Activated naive CD8-positive, alpha-beta T cell (primary cell): ENCODE measurements around the gene DTNB.
A peak's percentile ranks its signal among the peaks of the same experiment; 100 is the strongest.

Source experiments
- H3K27ac Mint-ChIP-seq: one replicate; pipeline ENCODE4 v1.8.0; 2021; ENCODE audit warnings: mixed read lengths
- H3K27me3 Mint-ChIP-seq: one replicate; pipeline ENCODE4 v1.8.0; 2021; ENCODE audit warnings: mixed read lengths
- H3K36me3 Mint-ChIP-seq: one replicate; pipeline ENCODE4 v1.8.0; 2021; ENCODE audit warnings: mixed read lengths
- H3K4me1 Mint-ChIP-seq: one replicate; pipeline ENCODE4 v1.8.0; 2021; ENCODE audit warnings: low read depth, mixed read lengths
- H3K4me3 Mint-ChIP-seq: one replicate; pipeline ENCODE4 v1.8.0; 2021; ENCODE audit warnings: mild to moderate bottlenecking, mixed read lengths
- H3K9me3 Mint-ChIP-seq: one replicate; pipeline ENCODE4 v1.8.0; 2021; ENCODE audit warnings: low read depth, mixed read lengths

DTNB gene

DNA sequence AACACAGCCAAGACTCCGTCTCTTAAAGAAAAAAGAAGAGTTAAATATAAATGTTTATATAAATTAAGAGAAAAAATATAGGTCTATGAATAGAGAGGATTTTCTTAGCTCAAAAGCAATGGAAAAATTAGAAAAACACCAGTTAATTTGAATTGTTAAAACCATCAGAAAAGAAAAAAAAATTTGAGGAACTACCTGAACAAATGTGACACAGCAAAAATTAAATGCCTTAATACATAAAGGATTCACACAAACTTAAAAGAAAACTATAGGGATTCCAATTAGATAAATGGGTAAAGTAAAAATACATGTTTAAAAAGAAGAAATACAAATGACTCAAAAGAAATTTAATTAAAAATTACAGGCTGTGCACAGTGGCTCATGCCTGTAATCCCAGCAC is 183.7 kb downstream of the DTNB start:
- Mint-ChIP-seq H3K4me3 (no peak overlapping the region), H3K27ac (no peak overlapping the region), H3K4me1 (no peaks in the 10 kb centered on the region), H3K27me3 (no peaks in the 10 kb centered on the region), H3K9me3 (no peaks in the 10 kb centered on the region), H3K36me3 (peaks cover 9% of the 10 kb centered on the region)

DNA sequence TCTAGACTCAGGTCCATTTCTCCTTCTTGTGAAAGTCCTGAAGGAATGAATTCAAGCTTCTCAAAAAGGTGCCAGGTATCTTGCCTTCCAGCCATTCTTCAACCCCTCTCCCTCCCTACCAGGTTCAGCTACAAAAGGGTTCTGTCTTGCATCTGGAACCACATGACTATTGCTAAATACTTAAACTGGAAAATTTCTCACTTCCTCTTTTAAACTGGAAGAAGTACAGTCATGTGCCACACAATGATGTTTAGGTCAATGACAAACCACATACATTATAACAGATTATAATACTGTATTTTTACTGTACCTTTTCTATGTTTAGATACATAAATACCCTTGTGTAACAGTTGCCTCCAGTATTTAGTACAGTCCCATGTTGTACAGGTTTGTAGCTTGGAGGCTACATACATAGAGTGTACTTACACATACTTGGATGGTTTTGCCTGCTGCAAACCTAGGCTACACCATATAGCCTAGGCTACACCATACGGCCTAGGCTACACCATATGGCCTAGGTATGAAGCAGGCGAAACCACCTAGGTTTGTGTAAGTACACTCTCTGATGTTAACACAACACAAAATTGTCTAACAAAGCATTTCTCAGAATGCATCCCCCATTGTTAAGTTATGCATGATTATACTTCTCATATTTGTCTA is 189.6 kb downstream of the DTNB start:
- Mint-ChIP-seq H3K27ac (no peak overlapping the region), H3K4me1 (no peaks in the 10 kb centered on the region), H3K4me3 (no peak overlapping the region), H3K36me3 (peaks cover 17% of the 10 kb centered on the region), H3K9me3 (no peaks in the 10 kb centered on the region), H3K27me3 (no peaks in the 10 kb centered on the region)

DNA sequence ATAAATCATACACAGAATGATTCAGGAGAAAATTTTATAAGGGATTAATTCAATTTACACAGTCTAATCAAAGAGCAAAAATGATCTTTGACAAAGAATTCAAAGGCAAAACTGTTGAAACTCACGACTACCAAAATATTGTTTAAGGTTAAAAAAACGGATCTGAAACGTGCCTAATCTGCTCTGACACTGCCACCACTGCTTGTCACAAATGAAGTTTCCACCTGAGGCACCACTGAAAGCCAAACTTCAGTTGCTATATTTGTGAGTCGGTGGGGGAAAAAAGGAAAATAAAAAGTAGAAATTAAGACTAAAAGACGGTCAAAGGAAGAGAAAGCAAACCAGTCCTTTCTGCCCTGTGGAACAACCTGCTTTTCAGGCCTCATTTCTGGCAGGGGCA is 191.0 kb downstream of the DTNB start:
- Mint-ChIP-seq H3K9me3 (no peaks in the 10 kb centered on the region), H3K36me3 (peaks cover 15% of the 10 kb centered on the region), H3K4me1 (no peaks in the 10 kb centered on the region), H3K27ac (no peak overlapping the region), H3K27me3 (no peaks in the 10 kb centered on the region), H3K4me3 (no peak overlapping the region)

DNA sequence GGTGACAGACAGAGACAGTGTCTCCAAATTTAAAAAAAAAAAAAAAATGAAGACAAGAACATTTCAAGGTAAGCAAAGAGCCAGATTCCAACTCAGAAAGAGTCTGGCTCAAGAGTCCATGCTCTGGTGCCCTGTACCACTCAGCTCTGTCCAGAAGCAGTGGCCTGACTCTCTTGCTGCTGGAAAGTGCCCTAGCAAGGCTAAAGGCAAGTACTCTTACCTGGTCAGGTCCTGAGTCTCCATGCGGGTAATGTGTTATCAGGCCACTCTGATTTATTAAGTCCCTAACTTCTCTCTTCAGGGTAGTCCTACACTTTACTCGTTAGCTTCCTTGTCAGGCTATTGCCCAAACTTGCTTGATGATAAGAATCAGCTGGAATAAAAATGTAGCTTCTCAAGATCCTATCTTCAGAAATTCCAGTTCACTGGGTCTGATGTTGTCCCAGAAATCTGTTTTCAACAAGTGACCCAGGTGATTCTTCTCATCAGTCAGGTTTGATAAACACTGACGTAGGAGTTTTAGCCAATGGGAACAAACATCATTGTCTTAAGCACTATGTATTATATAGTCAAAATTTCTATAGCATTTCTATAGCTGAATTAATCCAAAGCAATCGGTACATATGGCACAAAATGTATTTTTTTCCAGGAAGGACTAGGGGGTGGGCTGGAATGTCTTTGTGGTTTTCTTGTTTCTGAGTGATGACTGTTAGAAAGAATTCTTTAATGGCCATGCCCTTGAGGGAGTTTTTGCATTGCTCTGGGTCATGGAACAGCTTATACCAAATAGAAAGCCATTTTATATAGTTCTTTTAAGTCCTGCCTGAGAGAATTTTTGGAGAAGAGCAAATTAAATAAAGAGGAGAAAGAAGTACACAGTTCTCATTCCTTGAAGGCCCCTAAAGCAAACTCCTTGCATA is 191.7 kb downstream of the DTNB start:
- H3K4me3 Mint-ChIP-seq, result no peak overlapping the region
- no peaks in the 10 kb centered on the region for H3K9me3 Mint-ChIP-seq
- H3K36me3 Mint-ChIP-seq, result peaks cover 16% of the 10 kb centered on the region
- H3K27me3 Mint-ChIP-seq, result no peaks in the 10 kb centered on the region
- no peaks in the 10 kb centered on the region for H3K4me1 Mint-ChIP-seq
- no peak overlapping the region for H3K27ac Mint-ChIP-seq

DNA sequence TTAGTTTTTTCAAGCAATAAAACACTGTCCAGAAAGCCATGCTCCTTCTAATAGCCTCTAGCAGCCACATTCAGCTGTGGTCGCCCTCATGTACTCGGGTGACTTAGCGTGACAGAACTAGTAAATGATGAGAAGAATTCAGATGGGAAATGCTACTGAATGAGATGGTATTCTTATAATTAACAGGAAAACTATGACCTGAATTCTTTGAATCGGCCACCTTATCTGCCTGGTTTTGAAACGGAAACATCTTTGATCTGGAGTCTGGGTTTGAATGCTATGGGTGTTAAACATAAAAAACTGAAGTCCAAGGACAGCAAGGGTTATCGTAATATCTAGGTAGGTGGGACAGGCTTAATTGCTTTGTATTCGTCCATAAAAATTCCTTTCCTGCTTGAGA is 192.8 kb downstream of the DTNB start:
- Mint-ChIP-seq H3K9me3 (no peaks in the 10 kb centered on the region), H3K27ac (peak overlapping the region; percentile 34), H3K27me3 (no peaks in the 10 kb centered on the region), H3K36me3 (peaks cover 20% of the 10 kb centered on the region), H3K4me3 (no peak overlapping the region), H3K4me1 (no peaks in the 10 kb centered on the region)

DNA sequence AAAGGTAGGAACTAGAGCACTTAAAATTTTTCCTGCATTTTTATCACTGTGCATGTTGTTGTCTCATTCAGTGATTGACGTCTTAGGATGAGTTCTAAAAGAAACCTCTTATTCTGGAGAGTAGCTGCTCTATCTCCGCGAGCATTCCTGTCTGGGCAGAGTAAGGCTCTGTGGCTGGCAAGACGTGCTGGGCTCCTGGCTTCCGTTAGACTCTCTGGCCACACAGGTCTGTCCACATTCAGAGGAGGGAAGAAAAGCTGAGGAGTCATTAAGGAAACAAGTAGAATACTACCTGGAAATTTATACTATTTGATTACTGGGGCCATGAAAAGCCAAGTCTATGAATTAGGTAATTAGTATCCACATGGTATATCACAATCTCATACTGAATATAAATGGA is 193.6 kb downstream of the DTNB start:
- peaks cover 24% of the 10 kb centered on the region for H3K36me3 Mint-ChIP-seq
- H3K27ac Mint-ChIP-seq, result no peak overlapping the region
- H3K4me3 Mint-ChIP-seq, result no peak overlapping the region
- H3K9me3 Mint-ChIP-seq, result no peaks in the 10 kb centered on the region
- no peaks in the 10 kb centered on the region for H3K4me1 Mint-ChIP-seq
- H3K27me3 Mint-ChIP-seq, result no peaks in the 10 kb centered on the region

DNA sequence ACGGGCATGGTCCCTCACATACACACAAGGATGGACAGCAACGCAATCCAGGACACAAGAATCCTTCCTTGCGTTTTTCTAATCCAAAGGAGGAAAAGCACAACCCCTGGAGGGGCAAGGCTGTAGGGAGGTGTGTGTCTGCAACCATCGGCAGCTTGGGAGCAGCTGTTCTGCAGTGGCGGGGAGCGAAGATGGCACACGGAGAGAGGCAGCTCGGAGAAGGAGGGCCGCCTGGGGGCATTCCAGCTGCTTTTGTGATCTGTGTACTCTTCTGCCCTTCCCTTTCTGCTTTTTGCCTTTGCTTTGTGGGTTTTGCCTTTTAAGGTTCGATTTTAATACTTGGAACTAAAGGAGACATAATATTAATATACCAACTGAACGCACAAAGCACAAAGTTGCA is 194.6 kb downstream of the DTNB start:
- H3K27me3 Mint-ChIP-seq, result no peaks in the 10 kb centered on the region
- H3K4me3 Mint-ChIP-seq, result no peak overlapping the region
- H3K4me1 Mint-ChIP-seq, result no peaks in the 10 kb centered on the region
- H3K9me3 Mint-ChIP-seq, result no peaks in the 10 kb centered on the region
- no peak overlapping the region for H3K27ac Mint-ChIP-seq
- H3K36me3 Mint-ChIP-seq, result peaks cover 26% of the 10 kb centered on the region

DNA sequence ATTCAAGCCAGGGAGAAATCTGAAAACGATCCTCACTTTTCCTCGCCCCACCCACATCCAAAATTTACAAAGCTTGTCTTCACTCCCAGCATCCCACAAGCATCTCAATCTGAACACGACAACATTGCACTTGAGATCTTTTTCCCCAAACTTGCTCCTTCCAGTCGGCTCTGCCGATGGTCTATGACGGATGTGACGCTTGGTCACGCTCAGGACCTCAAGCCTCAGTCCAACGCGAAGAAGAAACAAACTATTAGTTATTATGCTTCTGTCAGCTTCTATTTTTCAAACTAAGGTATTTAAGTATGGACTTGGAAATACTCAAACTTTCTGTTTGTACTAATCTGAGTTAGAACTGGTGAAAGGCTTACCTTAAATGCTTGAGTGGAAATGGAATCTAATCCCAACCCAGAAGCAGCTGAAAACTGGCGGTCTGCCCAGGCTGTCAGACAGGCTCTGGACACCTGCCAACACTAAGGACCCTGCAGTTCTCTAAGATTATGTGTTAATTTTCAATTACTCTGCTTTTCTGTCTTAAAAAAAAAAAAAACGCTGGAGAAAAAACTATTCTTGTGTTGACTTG is 199.5 kb downstream of the DTNB start:
- Mint-ChIP-seq H3K27me3 (no peaks in the 10 kb centered on the region), H3K27ac (no peak overlapping the region), H3K36me3 (peaks cover 38% of the 10 kb centered on the region), H3K4me3 (no peak overlapping the region), H3K4me1 (no peaks in the 10 kb centered on the region), H3K9me3 (no peaks in the 10 kb centered on the region)

DNA sequence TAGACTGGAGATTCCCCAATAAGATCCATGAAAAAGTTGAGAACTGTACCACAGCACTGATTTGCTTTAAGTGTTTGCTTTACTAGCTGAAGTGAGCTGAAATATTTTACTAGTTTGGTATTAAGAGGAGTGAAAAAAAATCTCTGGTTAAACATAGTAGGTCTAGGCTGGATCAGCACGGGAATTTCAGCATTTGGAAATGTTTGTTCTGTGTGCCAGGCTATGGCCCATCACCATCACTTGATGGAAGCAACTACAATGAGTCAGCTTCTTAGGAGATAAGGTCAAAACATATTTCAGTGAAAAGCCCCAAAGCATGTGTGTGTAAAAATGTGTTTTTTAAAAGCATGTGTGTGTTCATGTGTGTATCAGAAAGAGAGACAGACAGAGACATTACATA is 200.2 kb downstream of the DTNB start:
- peaks cover 36% of the 10 kb centered on the region for H3K36me3 Mint-ChIP-seq
- no peak overlapping the region for H3K27ac Mint-ChIP-seq
- no peak overlapping the region for H3K4me3 Mint-ChIP-seq
- H3K27me3 Mint-ChIP-seq, result no peaks in the 10 kb centered on the region
- H3K4me1 Mint-ChIP-seq, result no peaks in the 10 kb centered on the region
- no peaks in the 10 kb centered on the region for H3K9me3 Mint-ChIP-seq

DNA sequence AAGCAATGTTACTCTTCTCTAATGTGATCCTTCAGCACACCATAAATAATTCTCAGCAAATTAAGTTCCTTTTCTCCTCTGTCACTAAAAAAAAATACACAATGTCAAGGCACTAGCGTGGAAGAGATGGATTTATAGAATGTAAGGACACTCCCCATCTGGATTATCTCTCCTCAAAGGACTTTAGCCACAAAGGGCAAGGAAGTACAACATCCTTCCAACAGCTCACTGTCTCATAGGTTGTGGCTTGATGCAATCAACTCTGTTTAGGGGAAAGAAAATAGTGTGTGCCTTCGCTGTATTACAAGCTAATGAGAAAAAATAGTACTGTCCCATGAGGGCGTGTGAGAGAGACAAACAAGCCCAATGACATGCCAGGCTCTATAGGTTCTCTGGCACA is 202.6 kb downstream of the DTNB start:
- Mint-ChIP-seq H3K9me3 (no peaks in the 10 kb centered on the region), H3K27me3 (no peaks in the 10 kb centered on the region), H3K4me3 (no peak overlapping the region), H3K36me3 (peaks cover 29% of the 10 kb centered on the region), H3K4me1 (no peaks in the 10 kb centered on the region), H3K27ac (no peak overlapping the region)

DNA sequence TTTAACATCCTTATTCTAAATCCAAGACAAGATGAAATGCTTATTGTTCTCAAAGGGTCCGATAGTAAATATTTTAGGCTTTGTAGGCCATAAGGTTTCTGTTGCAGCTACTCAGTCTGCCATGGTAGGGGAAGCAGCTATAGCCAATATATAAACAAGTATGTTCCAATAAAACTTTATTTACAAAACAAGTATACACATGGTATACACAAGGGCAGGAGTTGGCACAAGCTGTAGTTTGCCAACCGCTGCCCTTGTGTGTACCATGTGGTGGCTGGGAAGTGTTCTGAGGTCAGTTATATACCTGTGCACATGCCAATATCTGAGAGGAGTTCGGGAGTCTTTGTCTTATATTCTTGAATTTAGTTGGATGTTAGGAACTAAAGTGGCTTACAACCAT is 205.6 kb downstream of the DTNB start:
- Mint-ChIP-seq H3K36me3 (peaks cover 26% of the 10 kb centered on the region), H3K27me3 (no peaks in the 10 kb centered on the region), H3K4me3 (no peak overlapping the region), H3K4me1 (no peaks in the 10 kb centered on the region), H3K27ac (no peak overlapping the region), H3K9me3 (no peaks in the 10 kb centered on the region)

DNA sequence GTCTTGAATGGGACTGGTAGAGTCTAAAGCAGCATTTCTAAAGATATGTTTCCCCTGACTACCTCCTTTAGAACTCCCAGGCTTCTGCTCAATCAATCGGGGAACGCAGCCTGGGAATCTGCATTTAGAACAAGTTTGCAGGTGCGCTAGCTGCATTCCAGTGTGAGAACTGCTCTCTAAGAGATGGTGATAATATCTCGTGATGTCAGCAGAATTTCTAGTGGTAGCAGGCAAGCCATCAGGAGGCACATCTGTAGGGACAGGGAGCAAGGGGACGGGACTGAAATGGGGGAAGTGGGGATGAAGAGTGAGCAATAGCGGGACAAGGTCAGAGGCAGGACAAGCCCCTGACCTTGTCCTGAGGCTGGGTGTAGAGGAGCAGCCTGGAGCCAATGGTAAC is 211.4 kb downstream of the DTNB start:
- no peak overlapping the region for H3K4me3 Mint-ChIP-seq
- H3K9me3 Mint-ChIP-seq, result no peaks in the 10 kb centered on the region
- H3K27me3 Mint-ChIP-seq, result no peaks in the 10 kb centered on the region
- H3K27ac Mint-ChIP-seq, result no peak overlapping the region
- H3K4me1 Mint-ChIP-seq, result no peaks in the 10 kb centered on the region
- peaks cover 13% of the 10 kb centered on the region for H3K36me3 Mint-ChIP-seq

DNA sequence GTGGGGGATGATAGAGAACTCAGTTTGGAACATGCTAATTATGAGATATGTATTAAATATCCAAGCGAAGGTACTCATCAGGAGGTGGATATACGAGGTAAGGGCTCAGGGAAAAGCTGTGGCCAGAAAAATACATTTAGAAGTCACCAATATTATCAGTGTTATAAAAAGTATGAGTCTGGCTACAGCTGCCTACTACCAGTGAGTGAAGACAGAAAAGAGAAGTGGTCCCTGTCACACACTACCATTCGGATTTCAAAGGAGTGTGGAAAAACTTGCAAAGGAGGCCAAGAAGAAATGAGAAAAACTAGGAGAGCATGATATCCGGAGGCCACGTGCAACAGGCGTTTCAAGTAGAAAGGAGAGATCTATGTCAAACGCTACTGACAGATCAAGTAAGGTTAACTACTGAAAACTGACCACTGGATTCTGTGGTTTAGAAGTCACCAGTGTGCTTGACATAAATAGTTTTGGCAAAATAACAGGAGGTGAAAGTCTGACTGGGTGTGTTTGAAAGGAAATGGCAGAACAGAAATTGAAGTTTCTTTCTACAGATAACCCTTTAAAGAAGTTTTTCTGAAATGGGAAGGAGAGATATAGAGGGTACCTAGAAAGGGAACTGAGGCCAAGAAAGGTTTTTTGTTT is 213.0 kb downstream of the DTNB start:
- no peaks in the 10 kb centered on the region for H3K27me3 Mint-ChIP-seq
- peaks cover 11% of the 10 kb centered on the region for H3K36me3 Mint-ChIP-seq
- no peak overlapping the region for H3K4me3 Mint-ChIP-seq
- no peaks in the 10 kb centered on the region for H3K9me3 Mint-ChIP-seq
- peak overlapping the region; percentile 55 for H3K27ac Mint-ChIP-seq
- H3K4me1 Mint-ChIP-seq, result no peaks in the 10 kb centered on the region

DNA sequence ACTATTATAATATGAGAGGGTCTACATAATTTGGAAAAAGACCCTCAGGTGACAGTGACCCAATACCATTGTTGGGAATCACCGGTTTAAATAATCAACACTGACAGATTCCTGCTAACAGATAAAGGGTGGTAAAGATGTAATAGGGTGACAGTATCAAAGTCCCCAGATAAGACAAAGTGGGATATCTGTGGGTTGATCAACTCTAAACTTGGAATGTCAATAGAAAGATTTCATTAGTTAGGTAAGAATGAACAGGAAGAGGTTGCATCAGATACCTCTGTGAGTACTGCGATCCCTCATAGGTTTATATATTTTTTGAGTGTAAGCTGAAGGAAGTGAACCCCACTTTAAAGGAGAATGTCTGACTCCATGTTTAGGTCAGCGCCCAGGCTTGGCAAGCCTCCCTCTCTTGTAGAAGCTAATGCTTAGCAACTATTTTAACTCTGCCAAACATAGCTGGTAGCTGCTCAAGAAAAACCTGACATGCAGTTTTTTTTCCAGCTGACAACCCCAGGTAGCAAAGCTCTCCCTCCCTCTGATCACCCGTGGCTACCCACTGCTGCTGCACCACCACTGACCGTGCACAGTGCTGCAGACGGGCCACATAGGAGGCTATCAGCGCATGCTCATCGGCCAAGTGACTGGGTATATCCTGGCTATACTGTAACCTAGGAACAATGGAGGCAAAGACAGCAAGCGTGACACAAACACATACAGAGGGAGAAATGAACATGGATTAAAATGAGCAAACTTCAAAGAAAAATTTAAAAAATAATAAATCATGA is 218.4 kb downstream of the DTNB start:
- H3K4me3 Mint-ChIP-seq, result no peak overlapping the region
- H3K27me3 Mint-ChIP-seq, result no peaks in the 10 kb centered on the region
- no peaks in the 10 kb centered on the region for H3K9me3 Mint-ChIP-seq
- peaks cover 15% of the 10 kb centered on the region for H3K4me1 Mint-ChIP-seq
- no peak overlapping the region for H3K27ac Mint-ChIP-seq
- peaks cover 9% of the 10 kb centered on the region for H3K36me3 Mint-ChIP-seq
